Upper lobe of left lung (tissue), 6 donors: ENCODE data around the gene ANKRD44. TPM values are rescaled to one million over a fixed set of nuclear protein-coding genes. Genes with fewer than 3 reads are reported as not detected.

Experiments
- ATAC-seq, 2 donors: fragments of 200-7000 bp; cut with Tn5 transposase; one replicate each; pipeline ENCODE4 v1.9.1; 2022; ENCODE audit warnings: mild to moderate bottlenecking in 2 of 2, moderate library complexity in 2 of 2; ENCODE audit not compliant: low FRiP score in 2 of 2
- DNase-seq, 2 donors: peaks; one replicate each; pipeline ENCODE4 v3.0.0-alpha.2; 2019 to 2020
- H3K27ac ChIP-seq, 4 donors: fragments of 200-600 bp; sonication (generic); one replicate each; pipeline ENCODE4 v1.5.1; 2016 to 2019
- H3K27me3 ChIP-seq, 4 donors: fragments of 200-600 bp; sonication (generic); one replicate each; pipeline ENCODE4 v1.5.1; 2017 to 2019
- H3K36me3 ChIP-seq, 4 donors: fragments of 200-600 bp; sonication (generic); one replicate each; pipeline ENCODE4 v1.5.1; 2016 to 2019
- H3K4me1 ChIP-seq, 4 donors: fragments of 200-600 bp; sonication (generic); one replicate each; pipeline ENCODE4 v1.5.1; 2018 to 2019
- H3K4me3 ChIP-seq, 4 donors: fragments of 200-600 bp; sonication (generic); one replicate each; pipeline ENCODE4 v1.5.1; 2017 to 2019; ENCODE audit warnings: mild to moderate bottlenecking in 2 of 4, moderate library complexity in 1 of 4
- H3K9me3 ChIP-seq, 4 donors: fragments of 200-600 bp; sonication (generic); one replicate each; pipeline ENCODE4 v1.5.1; 2018 to 2019
- EP300 ChIP-seq, 4 donors: sonication (generic); formaldehyde crosslinking; IDR thresholded peaks; one replicate each; pipeline ENCODE4 v1.5.1; 2017; ENCODE audit warnings: antibody characterized with exemption in 4 of 4, control low read depth in 2 of 4
- POLR2A ChIP-seq, 4 donors: fragments of 450-650 bp; IDR thresholded peaks; one replicate each; pipeline ENCODE4 v1.5.1; 2016 to 2017; ENCODE audit warnings: antibody characterized with exemption in 4 of 4, mild to moderate bottlenecking in 2 of 4
- POLR2AphosphoS5 ChIP-seq, 2 donors: sonication (generic); formaldehyde crosslinking; IDR thresholded peaks; one replicate each; pipeline ENCODE4 v1.5.1; 2017; ENCODE audit warnings: antibody characterized with exemption in 2 of 2
- WGBS, 2 donors: methylation state at CpG; one replicate each; pipeline ENCODE4 v1.1.5; 2017 to 2018; 5-methylcytosine and 5-hydroxymethylcytosine counted together
- total RNA-seq, 6 donors: library from RNA; depleted of rRNA in 4 of 6; stranded (reverse); fragments of >200 nt in 4 of 6; gene quantifications; one replicate each; pipeline versions ENCODE4 v1.1.0 to v1.2.1, GENCODE V29; 2016 to 2021
- TF ChIP-seq, protein P1 (sequence below), 6 experiments: fragments of 450-650 bp in 4 of 6; fragments of 200-600 bp in 2 of 6; sonication (generic) in 2 of 6; IDR thresholded peaks; one replicate each; pipeline ENCODE4 v1.5.1; 2016 to 2019; ENCODE audit warnings: antibody characterized with exemption in 6 of 6
- donor health status: DM: no; HTN: no; CAD: no; lungs with moderate emphysema.
- donor health status: DM: no; HTN: yes; CAD: no; lungs with severe emphysema.

ANKRD44 gene
- total RNA-seq, 6 donors from 2014 or later = 41.0 to 91.1 (median 61.7) TPM

DNA sequence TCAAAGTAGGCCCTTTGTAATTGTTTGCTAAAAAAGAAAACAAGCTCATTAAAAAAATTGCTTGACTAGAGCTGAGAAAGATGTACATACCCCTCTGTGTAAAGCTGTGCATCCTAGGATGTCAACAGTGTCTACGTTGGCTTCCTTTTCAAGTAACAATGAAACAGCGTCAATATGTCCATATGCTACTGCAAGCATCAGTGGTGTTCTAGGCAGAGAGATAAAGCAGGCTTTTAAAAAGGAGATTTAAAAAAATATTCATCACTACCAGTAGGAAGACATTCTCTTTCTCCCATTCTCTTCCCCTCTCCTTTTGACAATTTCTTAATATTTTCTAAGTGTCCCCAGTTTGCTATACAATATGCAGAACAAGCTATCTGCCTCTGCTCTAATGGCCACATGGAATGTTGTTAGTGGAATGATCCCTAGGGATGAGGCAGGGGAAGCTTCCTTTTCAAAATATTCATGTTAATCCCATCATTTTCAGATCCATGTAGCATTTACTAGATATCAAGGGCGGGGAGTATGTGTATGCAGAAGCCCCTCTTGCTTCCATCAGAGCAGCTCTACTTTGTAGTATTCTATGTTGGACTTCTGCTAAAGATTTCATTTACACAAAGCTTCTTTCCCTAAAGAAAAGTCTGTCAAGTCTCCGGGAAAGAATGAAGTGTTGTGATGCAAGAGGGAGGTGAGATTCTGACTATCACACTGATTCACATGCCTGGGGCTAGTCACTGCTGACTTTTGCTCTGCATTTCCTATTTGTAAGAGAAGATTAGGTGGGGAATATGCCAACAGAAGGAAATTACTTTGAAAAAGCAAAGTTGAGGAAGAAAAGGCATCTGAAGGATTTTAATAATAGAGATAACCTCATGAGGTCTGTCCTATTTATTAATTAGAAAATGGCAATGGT is 302.6 kb downstream of the ANKRD44 start:
- peaks cover 0 to 40% (median 4%) of the 10 kb centered on the region in 4 donors for H3K36me3 ChIP-seq
- no peak overlapping the region for H3K27ac ChIP-seq
- TF ChIP-seq EP300 (IDR thresholded peaks at IDR 0.05) (no peak), POLR2A (IDR thresholded peaks at IDR 0.05) (no peak), POLR2AphosphoS5 (IDR thresholded peaks at IDR 0.05) (no peak)
- TF ChIP-seq, protein P1, sequence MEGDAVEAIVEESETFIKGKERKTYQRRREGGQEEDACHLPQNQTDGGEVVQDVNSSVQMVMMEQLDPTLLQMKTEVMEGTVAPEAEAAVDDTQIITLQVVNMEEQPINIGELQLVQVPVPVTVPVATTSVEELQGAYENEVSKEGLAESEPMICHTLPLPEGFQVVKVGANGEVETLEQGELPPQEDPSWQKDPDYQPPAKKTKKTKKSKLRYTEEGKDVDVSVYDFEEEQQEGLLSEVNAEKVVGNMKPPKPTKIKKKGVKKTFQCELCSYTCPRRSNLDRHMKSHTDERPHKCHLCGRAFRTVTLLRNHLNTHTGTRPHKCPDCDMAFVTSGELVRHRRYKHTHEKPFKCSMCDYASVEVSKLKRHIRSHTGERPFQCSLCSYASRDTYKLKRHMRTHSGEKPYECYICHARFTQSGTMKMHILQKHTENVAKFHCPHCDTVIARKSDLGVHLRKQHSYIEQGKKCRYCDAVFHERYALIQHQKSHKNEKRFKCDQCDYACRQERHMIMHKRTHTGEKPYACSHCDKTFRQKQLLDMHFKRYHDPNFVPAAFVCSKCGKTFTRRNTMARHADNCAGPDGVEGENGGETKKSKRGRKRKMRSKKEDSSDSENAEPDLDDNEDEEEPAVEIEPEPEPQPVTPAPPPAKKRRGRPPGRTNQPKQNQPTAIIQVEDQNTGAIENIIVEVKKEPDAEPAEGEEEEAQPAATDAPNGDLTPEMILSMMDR (IDR thresholded peaks at IDR 0.05) = no peak
- H3K27me3 ChIP-seq = no peaks in the 10 kb centered on the region
- WGBS, 2 donors = 65 to 66% methylated on average over 4 of the region's 4 CpGs
- DNase-seq = no peak
- no peaks in the 10 kb centered on the region for H3K9me3 ChIP-seq
- no peak overlapping the region for H3K4me3 ChIP-seq
- ATAC-seq = no peak
- peaks cover 0 to 4% (median 2%) of the 10 kb centered on the region in 4 donors for H3K4me1 ChIP-seq

DNA sequence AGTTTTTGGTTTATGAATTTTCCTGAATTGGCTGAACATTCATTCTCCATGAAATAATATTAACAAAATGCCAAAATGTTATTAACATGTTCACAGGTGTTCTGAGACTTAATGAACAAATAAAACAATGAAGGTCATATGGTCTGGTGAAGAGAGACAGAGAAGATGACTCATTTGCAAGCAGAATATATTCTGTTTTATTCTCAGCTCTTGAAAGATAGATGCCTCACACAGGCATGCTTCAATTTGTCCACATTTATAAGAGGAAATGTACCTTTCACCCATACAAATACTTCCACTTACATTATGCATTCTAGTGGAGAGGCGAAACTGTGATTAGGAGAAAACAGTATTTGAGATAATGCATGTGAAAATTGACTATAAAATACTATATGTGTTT is 308.7 kb downstream of the ANKRD44 start:
- WGBS, 2 donors = 94 to 98% methylated on average over 1 of the region's 1 CpG
- H3K36me3 ChIP-seq = peaks cover 0 to 67% (median 26%) of the 10 kb centered on the region in 4 donors

DNA sequence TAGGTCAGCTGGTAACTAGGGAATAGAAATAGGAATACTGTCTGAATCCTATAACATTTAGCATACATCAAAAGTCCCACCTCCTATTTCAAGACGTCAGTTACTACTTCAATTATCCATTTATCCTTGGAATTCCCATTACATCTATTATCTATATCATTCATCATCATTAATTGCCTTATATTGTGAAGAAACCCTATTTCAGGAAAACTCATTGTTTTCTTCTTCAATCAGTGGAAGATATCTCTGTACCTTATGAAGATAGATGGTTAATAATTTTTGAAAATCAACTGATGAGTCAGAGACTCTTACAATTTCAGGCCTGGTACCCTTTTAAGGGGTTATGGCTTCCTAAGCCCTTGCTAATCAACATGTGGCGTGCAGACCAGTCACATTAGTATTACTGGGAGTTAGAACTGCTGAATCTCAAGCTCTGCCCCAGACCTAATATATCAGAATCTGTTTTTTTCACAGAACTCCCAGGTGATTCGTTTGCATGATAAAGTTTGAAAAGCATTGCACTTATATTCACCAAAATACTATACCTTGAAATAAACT is 314.7 kb downstream of the ANKRD44 start:
- 93 to 96% methylated on average over 3 of the region's 3 CpGs for WGBS, 2 donors
- TF ChIP-seq, protein P1 (IDR thresholded peaks at IDR 0.05) = no peak
- TF ChIP-seq EP300 (IDR thresholded peaks at IDR 0.05) = no peak
- TF ChIP-seq POLR2AphosphoS5 (IDR thresholded peaks at IDR 0.05) = no peak
- no peak for TF ChIP-seq POLR2A (IDR thresholded peaks at IDR 0.05)
- peaks cover 5 to 67% (median 33%) of the 10 kb centered on the region in 4 donors for H3K36me3 ChIP-seq

More for the DNA sequence above, 308.7 kb downstream of the ANKRD44 start:
- Histone ChIP-seq H3K27ac (no peak overlapping the region), H3K4me3 (no peak overlapping the region), H3K9me3 (no peaks in the 10 kb centered on the region), H3K4me1 (peaks cover 0 to 2% (median 0%) of the 10 kb centered on the region in 4 donors), H3K27me3 (no peaks in the 10 kb centered on the region)
- no peak for ATAC-seq
- no peak for DNase-seq
- TF ChIP-seq POLR2AphosphoS5 (IDR thresholded peaks at IDR 0.05) = no peak
- no peak for TF ChIP-seq POLR2A (IDR thresholded peaks at IDR 0.05)
- TF ChIP-seq, protein P1 (IDR thresholded peaks at IDR 0.05) = no peak
- TF ChIP-seq EP300 (IDR thresholded peaks at IDR 0.05) = no peak

DNA sequence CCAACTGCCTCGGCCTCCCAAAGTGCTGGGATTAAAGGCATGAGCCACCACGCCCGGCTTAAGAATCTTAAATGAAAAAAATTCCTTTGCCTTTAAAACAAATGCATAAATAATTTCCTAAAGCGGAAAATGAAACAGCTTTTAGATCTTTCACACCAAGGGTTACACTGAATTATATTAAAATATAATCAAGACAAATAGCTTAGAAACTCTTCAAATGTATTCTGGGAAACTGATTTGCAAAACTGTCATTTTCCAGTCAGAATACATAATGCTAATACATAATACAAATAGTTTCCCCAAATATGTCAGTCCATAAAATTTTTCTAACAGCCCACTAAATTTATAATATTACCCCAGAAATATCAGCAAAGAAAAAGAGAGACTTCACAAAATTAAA is 315.8 kb downstream of the ANKRD44 start:
- Histone ChIP-seq H3K27me3 (no peaks in the 10 kb centered on the region), H3K4me3 (no peak overlapping the region), H3K27ac (no peak overlapping the region), H3K9me3 (no peaks in the 10 kb centered on the region), H3K4me1 (no peaks in the 10 kb centered on the region), H3K36me3 (peaks cover 5 to 57% (median 28%) of the 10 kb centered on the region in 4 donors)
- 86 to 97% methylated on average over 4 of the region's 4 CpGs for WGBS, 2 donors
- ATAC-seq (no peak), DNase-seq (no peak)
- TF ChIP-seq EP300 (IDR thresholded peaks at IDR 0.05) (no peak), POLR2A (IDR thresholded peaks at IDR 0.05) (no peak), POLR2AphosphoS5 (IDR thresholded peaks at IDR 0.05) (no peak)
- TF ChIP-seq, protein P1 (IDR thresholded peaks at IDR 0.05) = no peak

More for the DNA sequence above, 314.7 kb downstream of the ANKRD44 start:
- H3K27me3 ChIP-seq = no peaks in the 10 kb centered on the region
- H3K4me3 ChIP-seq = no peak overlapping the region
- no peaks in the 10 kb centered on the region for H3K4me1 ChIP-seq
- ATAC-seq = no peak
- no peak for DNase-seq
- no peak overlapping the region for H3K27ac ChIP-seq
- no peaks in the 10 kb centered on the region for H3K9me3 ChIP-seq
